Tibial nerve (tissue), 4 donors: ENCODE measurements around the gene ADGRG2.

Experiments
- CTCF ChIP-seq, 5 experiments: fragments of 200-600 bp in 3 of 5; fragments of 450-650 bp in 2 of 5; sonication (generic) in 3 of 5; IDR thresholded peaks; one replicate each; pipeline ENCODE4 v1.5.1; 2016 to 2019; ENCODE audit warnings: antibody characterized with exemption in 5 of 5, mild to moderate bottlenecking in 3 of 5, moderate library complexity in 2 of 5
- EP300 ChIP-seq, 2 donors: sonication (generic); formaldehyde crosslinking; IDR thresholded peaks; one replicate each; pipeline ENCODE4 v1.6.1; 2017; ENCODE audit warnings: antibody characterized with exemption in 2 of 2, mild to moderate bottlenecking in 1 of 2
- POLR2A ChIP-seq, 2 donors: fragments of 450-650 bp; IDR thresholded peaks; one replicate each; pipeline ENCODE4 v1.6.1; 2017; ENCODE audit warnings: antibody characterized with exemption in 2 of 2, mild to moderate bottlenecking in 2 of 2, moderate library complexity in 2 of 2

- TF ChIP-seq CTCF (IDR thresholded peaks at IDR 0.05) (no peak), POLR2A (IDR thresholded peaks at IDR 0.05) (no peak), EP300 (IDR thresholded peaks at IDR 0.05) (no peak)
Measured at GRCh38 chrX:19024366-19024765, 97.9 kb downstream of the ADGRG2 start.
